Measurements from ENCODE around the gene ANO7.

ANO7 gene

GRCh38 chr2:241234066-241234790 is 45.8 kb downstream of the ANO7 start:
- TF ChIP-seq, protein P1, sequence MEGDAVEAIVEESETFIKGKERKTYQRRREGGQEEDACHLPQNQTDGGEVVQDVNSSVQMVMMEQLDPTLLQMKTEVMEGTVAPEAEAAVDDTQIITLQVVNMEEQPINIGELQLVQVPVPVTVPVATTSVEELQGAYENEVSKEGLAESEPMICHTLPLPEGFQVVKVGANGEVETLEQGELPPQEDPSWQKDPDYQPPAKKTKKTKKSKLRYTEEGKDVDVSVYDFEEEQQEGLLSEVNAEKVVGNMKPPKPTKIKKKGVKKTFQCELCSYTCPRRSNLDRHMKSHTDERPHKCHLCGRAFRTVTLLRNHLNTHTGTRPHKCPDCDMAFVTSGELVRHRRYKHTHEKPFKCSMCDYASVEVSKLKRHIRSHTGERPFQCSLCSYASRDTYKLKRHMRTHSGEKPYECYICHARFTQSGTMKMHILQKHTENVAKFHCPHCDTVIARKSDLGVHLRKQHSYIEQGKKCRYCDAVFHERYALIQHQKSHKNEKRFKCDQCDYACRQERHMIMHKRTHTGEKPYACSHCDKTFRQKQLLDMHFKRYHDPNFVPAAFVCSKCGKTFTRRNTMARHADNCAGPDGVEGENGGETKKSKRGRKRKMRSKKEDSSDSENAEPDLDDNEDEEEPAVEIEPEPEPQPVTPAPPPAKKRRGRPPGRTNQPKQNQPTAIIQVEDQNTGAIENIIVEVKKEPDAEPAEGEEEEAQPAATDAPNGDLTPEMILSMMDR (IDR thresholded peaks at IDR 0.05; ENCODE audit: borderline replicate concordance, control extremely low read depth, extremely low read depth, insufficient read depth, missing control alignments), result no peak
- in situ Hi-C loops (cut with MboI; ENCODE audit: low sequenced_read_pairs, unreplicated experiment), result no loop called here
- DNase-seq (ENCODE audit: low spot score), result no peak

- TF ChIP-seq, protein P1 (IDR thresholded peaks at IDR 0.05; ENCODE audit: borderline replicate concordance, control extremely low read depth, extremely low read depth, insufficient read depth, missing control alignments), result no peak
- in situ Hi-C loops (cut with MboI; ENCODE audit: low sequenced_read_pairs, unreplicated experiment), result no loop called here
- DNase-seq (ENCODE audit: low spot score), result no peak
Measured at GRCh38 chr2:241234962-241235740, 46.7 kb downstream of the ANO7 start.

- no peak for DNase-seq (ENCODE audit: low spot score)
- in situ Hi-C loops (cut with MboI; ENCODE audit: low sequenced_read_pairs, unreplicated experiment), result no loop called here
- TF ChIP-seq, protein P1 (IDR thresholded peaks at IDR 0.05; ENCODE audit: borderline replicate concordance, control extremely low read depth, extremely low read depth, insufficient read depth, missing control alignments), result no peak
Measured at GRCh38 chr2:241235859-241236593, 47.5 kb downstream of the ANO7 start.

DNA sequence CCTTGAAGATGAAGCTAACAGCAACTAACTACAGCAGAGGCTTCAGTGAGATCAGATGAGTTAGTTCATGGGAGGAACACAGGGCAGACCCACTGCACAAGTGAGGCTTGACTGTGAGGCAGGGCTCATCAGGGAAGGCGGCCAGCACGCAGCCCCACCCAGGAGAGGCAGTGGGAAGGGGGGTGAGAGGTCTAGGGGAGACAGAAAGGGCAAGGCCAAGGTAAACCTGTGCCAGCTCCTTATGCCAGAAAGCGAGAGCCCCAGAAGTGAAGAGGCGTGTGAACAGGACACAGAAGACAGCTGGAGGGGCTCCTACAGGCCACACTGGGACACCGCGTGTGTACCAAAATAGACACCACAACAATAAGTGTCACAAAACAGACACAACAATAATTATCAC is 48.6 kb downstream of the ANO7 start:
- DNase-seq (ENCODE audit: low spot score), result no peak
- TF ChIP-seq, protein P1 (IDR thresholded peaks at IDR 0.05; ENCODE audit: borderline replicate concordance, control extremely low read depth, extremely low read depth, insufficient read depth, missing control alignments), result no peak
- in situ Hi-C loops (cut with MboI; ENCODE audit: low sequenced_read_pairs, unreplicated experiment), result no loop called here

DNA sequence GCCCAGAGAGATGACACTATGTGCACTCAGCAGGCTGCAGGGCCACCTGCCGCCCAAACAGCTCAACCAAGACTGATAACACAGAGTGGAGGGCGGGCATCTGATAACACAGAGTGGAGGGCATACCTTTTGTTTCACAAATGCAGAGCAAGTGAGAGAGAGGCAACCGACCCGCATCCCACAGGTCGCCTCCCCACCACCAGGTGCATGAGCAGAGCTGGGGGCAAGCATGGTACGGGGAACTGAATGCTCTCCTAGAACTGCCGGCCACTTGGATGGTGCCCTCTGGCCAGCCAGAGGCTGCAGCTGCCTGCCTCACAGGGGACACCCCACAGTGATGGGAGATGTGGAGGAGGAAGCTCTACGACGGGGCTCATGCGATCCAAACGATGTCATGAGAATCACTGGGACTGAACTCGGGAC is 49.5 kb downstream of the ANO7 start:
- DNase-seq (ENCODE audit: low spot score), result no peak
- TF ChIP-seq, protein P1 (IDR thresholded peaks at IDR 0.05; ENCODE audit: borderline replicate concordance, control extremely low read depth, extremely low read depth, insufficient read depth, missing control alignments), result no peak
- in situ Hi-C loops (cut with MboI; ENCODE audit: low sequenced_read_pairs, unreplicated experiment), result no loop called here

GRCh38 chr2:241238693-241239198 is 50.3 kb downstream of the ANO7 start:
- no peak for DNase-seq (ENCODE audit: low spot score)
- TF ChIP-seq, protein P1 (IDR thresholded peaks at IDR 0.05; ENCODE audit: borderline replicate concordance, control extremely low read depth, extremely low read depth, insufficient read depth, missing control alignments), result no peak
- in situ Hi-C loops (cut with MboI; ENCODE audit: low sequenced_read_pairs, unreplicated experiment), result no loop called here
